OCI-LY3 (cell line): ENCODE measurements around the gene DAB1.
A peak's percentile ranks its signal among the peaks of the same experiment; 100 is the strongest.

Experiments used
- H2AFZ ChIP-seq: fragments of 200-600, 300-600 bp; shearing (Covaris generic); 2 replicates; pipeline ENCODE4 v1.6.0; 2014; ENCODE audit warnings: antibody characterized with exemption, low read depth, low read length
- H3K27ac ChIP-seq: fragments of 200-600, 300-600 bp; sonication (generic); 2 replicates; pipeline ENCODE4 v1.5.1; 2014; ENCODE audit warnings: mild to moderate bottlenecking, low read length, moderate library complexity, mixed read lengths
- H3K27me3 ChIP-seq: fragments of 200-600, 300-600 bp; sonication (generic); 2 replicates; pipeline ENCODE4 v1.6.1; 2014; ENCODE audit warnings: low read depth, low read length, mixed read lengths
- H3K36me3 ChIP-seq: fragments of 200-600, 300-600 bp; sonication (generic); replicated peaks from 2 replicates; pipeline ENCODE3; 2014; ENCODE audit warnings: low read depth, low read length, mixed read lengths
- H3K4me1 ChIP-seq: fragments of 300-600, 200-600 bp; sonication (generic); 2 replicates; pipeline ENCODE4 v1.6.1; 2014; ENCODE audit warnings: low read length, mixed read lengths
- H3K4me2 ChIP-seq: fragments of 200-600, 300-600 bp; sonication (generic); 2 replicates; pipeline ENCODE4 v1.6.1; 2014; ENCODE audit warnings: low read length, mixed read lengths
- H3K4me3 ChIP-seq: fragments of 300-600, 200-600 bp; sonication (generic); 2 replicates; pipeline ENCODE4 v1.5.1; 2014; ENCODE audit warnings: antibody characterized with exemption, mild to moderate bottlenecking, low read length, moderate library complexity
- H3K79me2 ChIP-seq: fragments of 300-600, 200-600 bp; shearing (Covaris generic); 2 replicates; pipeline ENCODE4 v1.6.1; 2014; ENCODE audit warnings: mild to moderate bottlenecking, low read length, mixed read lengths
- H3K9ac ChIP-seq: fragments of 300-600, 200-600 bp; shearing (Covaris generic); 2 replicates; pipeline ENCODE4 v1.6.0; 2014; ENCODE audit warnings: mild to moderate bottlenecking, low read length, moderate library complexity
- H3K9me3 ChIP-seq: fragments of 200-600, 300-600 bp; shearing (Covaris generic); 2 replicates; pipeline ENCODE4 v1.6.1; 2014; ENCODE audit warnings: low read length, mixed read lengths; ENCODE audit not compliant: insufficient read depth
- H4K20me1 ChIP-seq: fragments of 200-600, 300-600 bp; sonication (generic); 2 replicates; pipeline ENCODE4 v1.6.1; 2016; ENCODE audit warnings: low read length, mixed read lengths; ENCODE audit not compliant: insufficient read depth
- CTCF ChIP-seq: fragments of 200-600, 300-600 bp; sonication (generic); IDR thresholded peaks from 2 replicates; pipeline ENCODE4 v1.5.1; 2014; ENCODE audit warnings: antibody characterized with exemption, low read length, low read depth
- EZH2phosphoT487 ChIP-seq: fragments of 200-600 bp; shearing (Covaris generic); IDR thresholded peaks from 2 replicates; pipeline ENCODE4 v1.6.1; 2018; ENCODE audit warnings: antibody characterized with exemption, mixed run types, low read depth

The DAB1 gene

GRCh38 chr1:57206038-57206437, 217.8 kb downstream of the DAB1 start:
- no peak overlapping the region for H3K4me2 ChIP-seq
- no peaks in the 10 kb centered on the region for H3K9me3 ChIP-seq
- no peak for TF ChIP-seq CTCF
- no peaks in the 10 kb centered on the region for H4K20me1 ChIP-seq
- H2AFZ ChIP-seq = no peak overlapping the region
- no peak overlapping the region for H3K4me3 ChIP-seq
- no peak overlapping the region for H3K27ac ChIP-seq
- no peak overlapping the region for H3K9ac ChIP-seq
- no peaks in the 10 kb centered on the region for H3K36me3 ChIP-seq
- H3K4me1 ChIP-seq = peaks cover 13% of the 10 kb centered on the region
- no peaks in the 10 kb centered on the region for H3K27me3 ChIP-seq
- H3K79me2 ChIP-seq = no peaks in the 10 kb centered on the region

- Histone ChIP-seq H3K4me3 (no peak overlapping the region), H3K4me2 (no peak overlapping the region), H2AFZ (no peak overlapping the region), H3K36me3 (no peaks in the 10 kb centered on the region), H4K20me1 (no peaks in the 10 kb centered on the region), H3K4me1 (peaks cover 13% of the 10 kb centered on the region), H3K79me2 (no peaks in the 10 kb centered on the region), H3K27me3 (no peaks in the 10 kb centered on the region), H3K27ac (no peak overlapping the region), H3K9me3 (no peaks in the 10 kb centered on the region), H3K9ac (no peak overlapping the region)
- TF ChIP-seq EZH2phosphoT487 (no peak), CTCF (no peak)
Measured at GRCh38 chr1:57204942-57205787, 218.7 kb downstream of the DAB1 start.

GRCh38 chr1:57204091-57204490, 219.8 kb downstream of the DAB1 start:
- no peak overlapping the region for H3K27ac ChIP-seq
- TF ChIP-seq EZH2phosphoT487 (no peak), CTCF (no peak)
- H3K4me1 ChIP-seq = peaks cover 13% of the 10 kb centered on the region
- no peaks in the 10 kb centered on the region for H4K20me1 ChIP-seq
- H2AFZ ChIP-seq = no peak overlapping the region
- H3K4me3 ChIP-seq = no peak overlapping the region
- no peak overlapping the region for H3K9ac ChIP-seq
- no peaks in the 10 kb centered on the region for H3K9me3 ChIP-seq
- no peaks in the 10 kb centered on the region for H3K36me3 ChIP-seq
- peak overlapping the region; percentile 37 for H3K4me2 ChIP-seq
- no peaks in the 10 kb centered on the region for H3K27me3 ChIP-seq
- no peaks in the 10 kb centered on the region for H3K79me2 ChIP-seq

- Histone ChIP-seq H2AFZ (no peak overlapping the region), H3K4me1 (peaks cover 13% of the 10 kb centered on the region), H3K9me3 (no peaks in the 10 kb centered on the region), H4K20me1 (no peaks in the 10 kb centered on the region), H3K79me2 (no peaks in the 10 kb centered on the region), H3K4me3 (no peak overlapping the region), H3K36me3 (no peaks in the 10 kb centered on the region), H3K27ac (no peak overlapping the region), H3K4me2 (no peak overlapping the region), H3K9ac (no peak overlapping the region), H3K27me3 (no peaks in the 10 kb centered on the region)
- TF ChIP-seq EZH2phosphoT487 (no peak), CTCF (no peak)
Measured at GRCh38 chr1:57202241-57202640, 221.6 kb downstream of the DAB1 start.
